Pancreas (tissue), 10 donors: ENCODE data around the gene CHID1. TPM values are rescaled to one million over a fixed set of nuclear protein-coding genes. Genes with fewer than 3 reads are reported as not detected.

ENCODE experiments used
- ATAC-seq, 4 donors: fragments of 200-7000 bp; cut with Tn5 transposase; one replicate each; pipeline versions ENCODE4 v1.8.0 to v1.9.1; 2020; ENCODE audit warnings: mild to moderate bottlenecking in 4 of 4, moderate library complexity in 4 of 4
- DNase-seq, 6 donors: peaks; one replicate each; pipeline ENCODE4 v3.0.0-alpha.2; 2020
- FAIRE-seq: peaks from 2 replicates; lab custom pipeline; 2012; peaks lifted over from hg19 to GRCh38; lab: Jason Lieb, UNC
- H3K27ac ChIP-seq, 4 donors: fragments of 200-600 bp; sonication (generic); 1 replicate in 3 of 4; 2 replicates in 1 of 4; pipeline versions ENCODE4 v1.5.0 to v1.8.0; 2020
- H3K27me3 ChIP-seq, 4 donors: fragments of 200-600 bp; one replicate each; pipeline ENCODE4 v1.8.0; 2021
- H3K36me3 ChIP-seq, 3 donors: fragments of 200-600 bp; sonication (generic) in 1 of 3; one replicate each; pipeline versions ENCODE4 v1.5.0 to v1.8.0; 2020 to 2021
- H3K4me1 ChIP-seq, 3 donors: fragments of 200-600 bp; one replicate each; pipeline ENCODE4 v1.8.0; 2021
- H3K4me3 ChIP-seq, 4 donors: fragments of 200-600 bp; sonication (generic) in 2 of 4; one replicate each; pipeline versions ENCODE4 v1.5.0 to v1.8.0; 2020 to 2021
- H3K9me3 ChIP-seq, 4 donors: fragments of 200-600 bp; one replicate each; pipeline ENCODE4 v1.8.0; 2021
- WGBS, 2 donors: extraction: QIAGEN DNeasy Blood & Tissue Kit; methylation state at CpG; one replicate each; pipeline ENCODE4 v1.1.7; 2013; 5-methylcytosine and 5-hydroxymethylcytosine counted together
- intact Hi-C, 3 donors: fragments of 100-400 bp; cut with DNase I; formaldehyde crosslinking; loops; one replicate each; pipeline versions ENCODE4 v1.11.1 to v1.14.2; 2022
- polyA plus RNA-seq, 2 donors: library from polyadenylated mRNA; stranded (reverse); fragments of 200-250 nt; gene quantifications; one replicate each; pipeline ENCODE4 v1.2.3, GENCODE V29; 2013
- total RNA-seq, 6 donors: library from RNA; stranded (reverse); fragmentation: NEBNext Ultra II Directional in 4 of 6; extraction: Animal tissue kit (Norgen Biotek cat#: 25700) in 4 of 6; gene quantifications; one replicate each; pipeline versions ENCODE4 v1.2.1 to v1.2.4, GENCODE V29; 2021 to 2023
- TF ChIP-seq, protein P1 (sequence below), 4 donors: fragments of 200-600 bp; sonication (generic) in 3 of 4; IDR thresholded peaks; one replicate each; pipeline versions ENCODE4 v1.5.0 to v1.8.0; 2021; ENCODE audit warnings: antibody characterized with exemption in 4 of 4
- donor health status: healthy with polysubstance abuse.
- donor health status: DM: no; HTN: no; CAD: no; lungs with moderate emphysema.
- donor health status: DM: no; HTN: no; CAD: no.
- donor health status: control.
- donor health status: control.
- donor health status: Bipolar disorder and iron deficiency.
- donor health status: DM: yes; HTN: yes; CAD: no.
- donor health status: DM: no; HTN: no; CAD: no.
- donor health status: DM: no; HTN: no; CAD: no.
- donor health status: DM: yes; HTN: yes; CAD: no.

CHID1 gene
- total and polyA plus RNA-seq, 8 donors = 41.7 to 86.0 (median 62.1) TPM

DNA sequence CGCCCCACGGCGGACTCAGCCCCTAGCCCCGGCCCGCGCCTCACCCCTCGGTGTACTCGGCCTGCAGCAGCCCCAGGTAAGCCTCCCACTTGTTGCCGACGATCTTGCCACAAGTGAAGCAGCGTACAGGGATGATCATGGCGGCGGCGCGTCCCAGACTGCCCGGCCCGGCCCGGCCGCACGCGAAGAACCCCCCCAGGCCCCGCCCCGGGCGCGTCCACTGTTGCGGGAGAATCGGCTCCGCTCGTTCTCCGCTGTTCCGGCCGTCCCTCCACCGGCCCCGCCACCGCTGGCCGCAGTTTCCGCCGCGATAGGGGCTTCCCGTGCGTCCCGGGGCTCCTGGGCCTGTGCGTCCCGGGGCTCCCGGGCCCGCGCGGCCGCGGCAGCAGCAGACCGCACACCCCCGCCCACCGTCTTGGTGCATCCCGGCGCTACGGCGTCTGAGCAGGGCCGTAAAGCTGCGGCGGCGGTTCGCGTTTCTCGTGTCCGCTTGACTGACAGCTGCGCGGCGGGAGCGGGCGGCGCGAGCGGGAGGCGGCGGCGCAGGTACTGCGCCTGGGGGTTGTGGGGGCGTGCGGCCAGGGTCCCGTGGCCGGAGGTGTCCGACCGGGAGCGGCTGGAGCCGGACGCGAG is 68.1 kb downstream of the CHID1 start, which contains the start of the genes POLR2L and TSPAN4:
TSS of gene POLR2L (minus strand) at position 160 of the 633 bp plus-strand sequence. CDS start at position 139, 21 bp downstream.
TSS of gene TSPAN4 (plus strand) at position 483 of the 633 bp plus-strand sequence. CDS start 7,453 bp downstream, outside the sequence.
- TF ChIP-seq, protein P1, sequence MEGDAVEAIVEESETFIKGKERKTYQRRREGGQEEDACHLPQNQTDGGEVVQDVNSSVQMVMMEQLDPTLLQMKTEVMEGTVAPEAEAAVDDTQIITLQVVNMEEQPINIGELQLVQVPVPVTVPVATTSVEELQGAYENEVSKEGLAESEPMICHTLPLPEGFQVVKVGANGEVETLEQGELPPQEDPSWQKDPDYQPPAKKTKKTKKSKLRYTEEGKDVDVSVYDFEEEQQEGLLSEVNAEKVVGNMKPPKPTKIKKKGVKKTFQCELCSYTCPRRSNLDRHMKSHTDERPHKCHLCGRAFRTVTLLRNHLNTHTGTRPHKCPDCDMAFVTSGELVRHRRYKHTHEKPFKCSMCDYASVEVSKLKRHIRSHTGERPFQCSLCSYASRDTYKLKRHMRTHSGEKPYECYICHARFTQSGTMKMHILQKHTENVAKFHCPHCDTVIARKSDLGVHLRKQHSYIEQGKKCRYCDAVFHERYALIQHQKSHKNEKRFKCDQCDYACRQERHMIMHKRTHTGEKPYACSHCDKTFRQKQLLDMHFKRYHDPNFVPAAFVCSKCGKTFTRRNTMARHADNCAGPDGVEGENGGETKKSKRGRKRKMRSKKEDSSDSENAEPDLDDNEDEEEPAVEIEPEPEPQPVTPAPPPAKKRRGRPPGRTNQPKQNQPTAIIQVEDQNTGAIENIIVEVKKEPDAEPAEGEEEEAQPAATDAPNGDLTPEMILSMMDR (IDR thresholded peaks at IDR 0.05) = no peak
- DNase-seq (peak; percentile 86 to 96 (median 89)), FAIRE-seq (no peak), ATAC-seq (peak; percentile 60 to 76 (median 68))
- H3K36me3 ChIP-seq = peaks cover 0 to 31% (median 19%) of the 10 kb centered on the region in 3 donors
- peak within 1 kb of the TSS; percentile 83 to 93 (median 92) for H3K27ac ChIP-seq
- no peaks in the 10 kb centered on the region for H3K27me3 ChIP-seq
- H3K4me3 ChIP-seq = peak within 1 kb of the TSS; percentile 69 to 92 (median 79)
- H3K9me3 ChIP-seq = no peaks in the 10 kb centered on the region
- 0 to 1% methylated on average over 64 to 87 of the region's 87 CpGs for WGBS, 2 donors
- intact Hi-C loops = no loop called here
- peaks cover 4 to 28% (median 25%) of the 10 kb centered on the region in 3 donors for H3K4me1 ChIP-seq

DNA sequence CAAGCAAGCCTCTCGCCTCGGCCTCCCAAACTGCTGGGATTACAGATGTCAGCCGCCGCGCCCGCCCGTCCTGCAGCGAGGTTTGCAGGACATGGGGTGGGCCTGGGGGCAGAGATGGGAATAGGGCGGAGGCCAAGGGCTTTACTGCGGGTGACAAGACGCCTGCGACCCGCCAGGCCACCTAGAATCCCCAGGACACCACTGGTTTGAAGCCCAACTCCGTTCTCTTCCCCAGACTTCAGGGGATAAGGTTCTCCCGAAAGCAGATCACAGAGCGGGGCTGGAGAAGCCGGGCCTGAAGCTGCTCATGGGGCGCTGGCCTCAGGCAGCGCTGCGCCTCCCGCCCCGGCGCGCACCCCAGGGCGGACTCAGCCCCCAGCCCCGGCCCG is 68.6 kb downstream of the CHID1 start:
- 0 to 1% methylated on average over 27 of the region's 27 CpGs for WGBS, 2 donors
- Histone ChIP-seq H3K9me3 (no peaks in the 10 kb centered on the region), H3K36me3 (peaks cover 0 to 36% (median 21%) of the 10 kb centered on the region in 3 donors), H3K4me3 (peak overlapping the region; percentile 69 to 92 (median 79)), H3K27ac (peak overlapping the region; percentile 83 to 93 (median 92)), H3K27me3 (no peaks in the 10 kb centered on the region), H3K4me1 (peaks cover 4 to 28% (median 25%) of the 10 kb centered on the region in 3 donors)
- intact Hi-C loops = no loop called here
- ATAC-seq (peak; percentile 5 to 14 (median 7)), DNase-seq (peak in 1 of 6 donors; percentile 55), FAIRE-seq (no peak)
- TF ChIP-seq, protein P1 (IDR thresholded peaks at IDR 0.05) = no peak

DNA sequence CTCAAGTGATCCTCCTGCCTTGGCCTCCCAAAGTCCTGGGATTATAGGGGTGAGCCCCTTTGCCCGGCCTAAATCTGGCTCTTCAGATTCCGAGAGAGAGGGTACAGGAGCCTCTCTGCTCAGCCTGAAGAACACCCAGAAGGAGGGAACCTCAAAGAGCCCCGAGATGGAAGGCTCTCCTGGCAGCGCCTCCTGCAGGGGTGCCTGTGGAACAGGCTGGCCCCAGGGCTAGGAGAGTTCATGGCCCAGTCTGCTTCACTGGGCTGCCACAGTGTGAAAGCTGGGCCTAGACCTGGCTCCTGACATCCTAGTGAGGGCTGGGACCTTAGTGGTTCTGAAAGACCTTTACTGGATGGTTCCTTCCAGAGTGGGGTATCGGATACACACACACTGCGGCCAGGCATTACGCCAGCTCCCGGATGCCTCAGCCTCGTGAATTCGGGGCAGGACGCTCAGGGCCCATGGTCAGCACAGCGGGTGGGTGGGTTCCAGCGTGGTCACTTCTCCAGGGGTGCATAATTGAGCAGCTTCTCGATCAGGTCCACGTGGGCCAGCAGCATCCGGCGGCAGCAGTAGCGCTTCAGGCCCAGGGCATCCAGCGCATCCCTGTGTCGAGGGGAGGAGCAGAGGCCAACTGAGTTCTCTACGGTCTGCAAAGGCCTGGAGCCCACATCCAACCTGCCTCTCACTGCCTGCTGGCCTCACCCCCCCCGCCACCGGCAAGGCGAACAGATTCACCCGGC is 70.6 kb downstream of the CHID1 start:
- Histone ChIP-seq H3K4me3 (peak overlapping the region in 2 of 4 donors; percentile 77 to 92), H3K36me3 (peaks cover 0 to 45% (median 21%) of the 10 kb centered on the region in 3 donors), H3K4me1 (peaks cover 4 to 31% (median 30%) of the 10 kb centered on the region in 3 donors), H3K27ac (no peak overlapping the region), H3K9me3 (no peaks in the 10 kb centered on the region), H3K27me3 (no peaks in the 10 kb centered on the region)
- FAIRE-seq (no peak), DNase-seq (peak in 1 of 6 donors; percentile 49), ATAC-seq (no peak)
- WGBS, 2 donors = 54 to 66% methylated on average over 25 of the region's 25 CpGs
- TF ChIP-seq, protein P1 (IDR thresholded peaks at IDR 0.05) = no peak
- intact Hi-C loops = no loop called here

DNA sequence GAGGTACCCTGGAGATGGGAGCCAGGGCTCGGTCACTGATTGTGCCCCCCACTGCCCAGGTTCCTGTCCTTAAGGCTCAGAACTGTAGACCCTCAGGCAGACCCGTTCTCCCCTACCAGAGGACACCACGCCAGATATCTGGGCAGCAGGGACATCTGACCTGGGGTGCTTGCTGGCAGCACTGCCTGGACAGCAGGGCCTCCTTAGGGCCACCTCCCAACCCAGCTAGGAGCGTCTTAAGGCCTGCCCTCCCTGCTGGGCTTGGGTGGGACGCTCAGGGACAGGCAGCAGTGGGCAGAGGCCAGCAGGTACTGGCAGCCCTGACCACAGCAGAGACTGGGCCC is 71.4 kb downstream of the CHID1 start:
- intact Hi-C loops = no loop called here
- DNase-seq (peak in 1 of 6 donors; percentile 33), ATAC-seq (no peak), FAIRE-seq (no peak)
- 84 to 91% methylated on average over 3 to 5 of the region's 5 CpGs for WGBS, 2 donors
- no peak overlapping the region for H3K27ac ChIP-seq
- H3K9me3 ChIP-seq = no peaks in the 10 kb centered on the region
- no peaks in the 10 kb centered on the region for H3K27me3 ChIP-seq
- peaks cover 4 to 31% (median 27%) of the 10 kb centered on the region in 3 donors for H3K4me1 ChIP-seq
- peaks cover 0 to 45% (median 21%) of the 10 kb centered on the region in 3 donors for H3K36me3 ChIP-seq
- TF ChIP-seq, protein P1 (IDR thresholded peaks at IDR 0.05) = no peak
- no peak overlapping the region for H3K4me3 ChIP-seq
